Keratinocyte (primary cell): ENCODE measurements around the gene NHSL2.

ENCODE experiments used
- EZH2 ChIP-seq: IDR thresholded peaks from one replicate; pipeline ENCODE4 v1.6.1; 2012; ENCODE audit warnings: inconsistent platforms, mild to moderate bottlenecking, low read length, moderate library complexity
- TF ChIP-seq, protein P1 (sequence below), 3 experiments: IDR thresholded peaks in 1 of 3; conservative IDR thresholded peaks in 1 of 3; optimal IDR thresholded peaks in 1 of 3; 2 replicates in 2 of 3; 3 replicates in 1 of 3; pipeline versions ENCODE3 to v1.5.1; 2011; ENCODE audit warnings: low read length in 3 of 3, mild to moderate bottlenecking in 3 of 3, moderate library complexity in 2 of 3, control low read depth in 1 of 3, inconsistent platforms in 1 of 3; ENCODE audit not compliant: insufficient read depth in 2 of 3; ENCODE audit errors: extremely low read depth in 1 of 3

DNA sequence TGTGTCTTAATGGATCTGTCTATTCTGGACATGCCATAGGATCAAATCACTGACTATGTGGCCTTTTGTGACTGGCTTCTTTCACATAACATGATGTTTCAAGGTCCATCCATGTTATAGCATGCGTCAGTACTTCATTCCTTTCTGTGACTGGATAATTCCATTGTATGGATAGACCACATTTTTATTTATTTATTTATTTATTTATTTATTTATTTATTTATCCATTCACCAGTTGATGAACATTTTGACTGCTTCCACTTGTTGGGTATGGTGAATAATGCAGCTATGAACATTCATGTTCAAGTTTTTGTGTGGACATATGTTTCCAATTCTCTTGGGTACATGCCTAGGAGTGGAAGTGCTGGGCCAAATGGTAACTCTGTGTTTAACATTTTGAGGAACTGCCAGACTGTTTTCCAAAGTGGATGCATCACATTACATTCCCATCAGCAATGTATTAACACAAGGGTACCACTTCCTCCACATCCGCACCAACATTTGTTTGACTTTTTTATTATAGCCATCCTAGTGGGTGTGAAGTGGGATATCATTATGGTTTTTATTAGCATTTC, 207.1 kb downstream of the NHSL2 start:
- TF ChIP-seq, protein P1, sequence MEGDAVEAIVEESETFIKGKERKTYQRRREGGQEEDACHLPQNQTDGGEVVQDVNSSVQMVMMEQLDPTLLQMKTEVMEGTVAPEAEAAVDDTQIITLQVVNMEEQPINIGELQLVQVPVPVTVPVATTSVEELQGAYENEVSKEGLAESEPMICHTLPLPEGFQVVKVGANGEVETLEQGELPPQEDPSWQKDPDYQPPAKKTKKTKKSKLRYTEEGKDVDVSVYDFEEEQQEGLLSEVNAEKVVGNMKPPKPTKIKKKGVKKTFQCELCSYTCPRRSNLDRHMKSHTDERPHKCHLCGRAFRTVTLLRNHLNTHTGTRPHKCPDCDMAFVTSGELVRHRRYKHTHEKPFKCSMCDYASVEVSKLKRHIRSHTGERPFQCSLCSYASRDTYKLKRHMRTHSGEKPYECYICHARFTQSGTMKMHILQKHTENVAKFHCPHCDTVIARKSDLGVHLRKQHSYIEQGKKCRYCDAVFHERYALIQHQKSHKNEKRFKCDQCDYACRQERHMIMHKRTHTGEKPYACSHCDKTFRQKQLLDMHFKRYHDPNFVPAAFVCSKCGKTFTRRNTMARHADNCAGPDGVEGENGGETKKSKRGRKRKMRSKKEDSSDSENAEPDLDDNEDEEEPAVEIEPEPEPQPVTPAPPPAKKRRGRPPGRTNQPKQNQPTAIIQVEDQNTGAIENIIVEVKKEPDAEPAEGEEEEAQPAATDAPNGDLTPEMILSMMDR (optimal IDR thresholded peaks at IDR 0.05 in 1 of 3, IDR thresholded peaks at IDR 0.05 in 1 of 3, conservative IDR thresholded peaks at IDR 0.05 in 1 of 3; ENCODE audit: extremely low read depth in 1 of 3, insufficient read depth in 2 of 3, low read length in 3 of 3): no peak
- no peak for TF ChIP-seq EZH2
